PC-9 (cell line): ENCODE data around the gene GFOD2. TPM values are rescaled to one million over a fixed set of nuclear protein-coding genes. Genes with fewer than 3 reads are reported as not detected.

ENCODE experiments used
- BruUV-seq: library from RNA; stranded (reverse); fragments of 400-500 nt; replicated peaks from 2 replicates; lab custom pipeline; 2021; lab: Mats Ljungman, UMichigan
- CTCF ChIA-PET: fragments of 300-600 bp; sonication (Branson Sonifier 250); formaldehyde crosslinking; loops from one replicate; lab custom pipeline; 2022; ENCODE audit warnings: antibody characterized with exemption; lab: Charles Lee
- POLR2A ChIA-PET: fragments of 300-600 bp; sonication (Branson Sonifier 250); formaldehyde crosslinking; loops from one replicate; lab custom pipeline; 2022; ENCODE audit warnings: antibody characterized with exemption; ENCODE audit not compliant: unreplicated experiment; lab: Charles Lee
- DNase-seq, 2 experiments: peaks; one replicate each; pipeline versions ENCODE4 v3.0.0 to v3.0.0-alpha.2; 2015 to 2022; ENCODE audit warnings: mixed read lengths in 1 of 2
- H2AFZ ChIP-seq: fragments of 200-600 bp; sonication (generic); 2 replicates; pipeline ENCODE4 v1.8.1; 2017; ENCODE audit warnings: antibody characterized with exemption
- H3F3A ChIP-seq: fragments of 200-600 bp; sonication (generic); 2 replicates; pipeline ENCODE4 v1.8.1; 2017; ENCODE audit warnings: antibody characterized with exemption, mild to moderate bottlenecking, low read depth; ENCODE audit not compliant: insufficient read depth
- H3K27ac ChIP-seq: fragments of 200-600 bp; sonication (generic); 2 replicates; pipeline ENCODE4 v1.6.1; 2016; ENCODE audit warnings: mixed run types
- H3K27me3 ChIP-seq: fragments of 200-600 bp; sonication (generic); 2 replicates; pipeline ENCODE4 v1.6.1; 2016; ENCODE audit warnings: low read depth, mixed run types; ENCODE audit not compliant: insufficient read depth
- H3K36me3 ChIP-seq: fragments of 200-600 bp; sonication (generic); 2 replicates; pipeline ENCODE4 v1.6.1; 2016; ENCODE audit warnings: low read depth, mixed run types
- H3K4me1 ChIP-seq: fragments of 200-600 bp; sonication (generic); replicated peaks from 2 replicates; pipeline ENCODE4 v1.6.1; 2016; ENCODE audit warnings: mixed run types; ENCODE audit not compliant: insufficient read depth
- H3K4me2 ChIP-seq: fragments of 200-600 bp; sonication (generic); 2 replicates; pipeline ENCODE4 v1.6.1; 2017; ENCODE audit warnings: mixed run types
- H3K4me3 ChIP-seq: fragments of 200-600 bp; sonication (generic); 2 replicates; pipeline ENCODE4 v1.6.1; 2016; ENCODE audit warnings: mixed run types
- H3K79me2 ChIP-seq: fragments of 200-600 bp; sonication (generic); 2 replicates; pipeline ENCODE4 v1.6.1; 2017; ENCODE audit warnings: low read depth, mixed run types
- H3K9me2 ChIP-seq: fragments of 200-600 bp; sonication (generic); 2 replicates; pipeline ENCODE4 v1.8.1; 2017; ENCODE audit warnings: mild to moderate bottlenecking; ENCODE audit not compliant: insufficient read depth
- H3K9me3 ChIP-seq: fragments of 200-600 bp; sonication (generic); 2 replicates; pipeline ENCODE4 v1.8.1; 2016; ENCODE audit warnings: low read depth; ENCODE audit not compliant: insufficient read depth
- H4K20me1 ChIP-seq: fragments of 200-600 bp; sonication (generic); 2 replicates; pipeline ENCODE4 v1.8.1; 2017; ENCODE audit not compliant: insufficient read depth
- CTCF ChIP-seq: fragments of 200-600 bp; sonication (generic); conservative IDR thresholded peaks from 2 replicates; pipeline ENCODE4 v1.6.1; 2017; ENCODE audit warnings: mixed run types, antibody characterized with exemption, mild to moderate bottlenecking, moderate library complexity
- EZH2 ChIP-seq: fragments of 200-600 bp; sonication (generic); IDR thresholded peaks from 2 replicates; pipeline ENCODE4 v1.8.0; 2017; ENCODE audit warnings: antibody characterized with exemption, low read depth
- intact Hi-C: fragments of 100-400 bp; cut with micrococcal nuclease; formaldehyde crosslinking; loops from one replicate; pipeline ENCODE4 v1.10.0; 2022; ENCODE audit not compliant: unreplicated experiment
- total RNA-seq: library from RNA; stranded (reverse); gene quantifications from 2 replicates; pipeline ENCODE4 v1.2.3, GENCODE V29; 2021

GFOD2 gene
- total RNA-seq, 1 experiment from 2014 or later = 17.6 TPM

- no TSS peak for BruUV-seq
Observed at GRCh38 chr16:67740391-67740790, 21.3 kb upstream of the GFOD2 start.

GRCh38 chr16:67736858-67737257 lies 17.7 kb upstream of the GFOD2 start:
- no peaks in the 10 kb centered on the region for H3K9me2 ChIP-seq
- no peak overlapping the region for H3K4me2 ChIP-seq
- no peaks in the 10 kb centered on the region for H3K9me3 ChIP-seq
- intact Hi-C loops = no loop called here
- no peaks in the 10 kb centered on the region for H3F3A ChIP-seq
- no peak overlapping the region for H2AFZ ChIP-seq
- TF ChIP-seq CTCF (no peak), EZH2 (no peak)
- H3K27me3 ChIP-seq = no peaks in the 10 kb centered on the region
- no peaks in the 10 kb centered on the region for H3K4me1 ChIP-seq
- no TSS peak for BruUV-seq
- ChIA-PET CTCF (no interaction called here), POLR2A (no interaction called here)
- H3K4me3 ChIP-seq = no peak overlapping the region
- no peaks in the 10 kb centered on the region for H3K36me3 ChIP-seq
- H3K79me2 ChIP-seq = no peaks in the 10 kb centered on the region
- H4K20me1 ChIP-seq = no peaks in the 10 kb centered on the region; the same call in 1 of the 2 replicates
- no peak for DNase-seq
- no peak overlapping the region for H3K27ac ChIP-seq

More at GRCh38 chr16:67740391-67740790, 21.3 kb upstream of the GFOD2 start:
- no peaks in the 10 kb centered on the region for H3K79me2 ChIP-seq
- intact Hi-C loops = no loop called here
- H3K4me3 ChIP-seq = no peak overlapping the region
- no peak overlapping the region for H3K27ac ChIP-seq
- H3K4me2 ChIP-seq = no peak overlapping the region
- POLR2A ChIA-PET = no interaction called here
- no peaks in the 10 kb centered on the region for H3K27me3 ChIP-seq
- H4K20me1 ChIP-seq = no peaks in the 10 kb centered on the region; the same call in 1 of the 2 replicates
- H3F3A ChIP-seq = no peaks in the 10 kb centered on the region
- no peaks in the 10 kb centered on the region for H3K9me3 ChIP-seq
- H3K36me3 ChIP-seq = no peaks in the 10 kb centered on the region
- H3K9me2 ChIP-seq = no peaks in the 10 kb centered on the region
- no peak for DNase-seq
- no peaks in the 10 kb centered on the region for H3K4me1 ChIP-seq
- H2AFZ ChIP-seq = no peak overlapping the region
- TF ChIP-seq CTCF (no peak), EZH2 (no peak)
- CTCF ChIA-PET = no interaction called here

- CTCF ChIA-PET = no interaction called here
- no peaks in the 10 kb centered on the region for H3K4me1 ChIP-seq
- POLR2A ChIA-PET = no interaction called here
- H2AFZ ChIP-seq = no peak overlapping the region
- intact Hi-C loops = no loop called here
- no peak overlapping the region for H3K27ac ChIP-seq
- H3K4me2 ChIP-seq = no peak overlapping the region
- H3K4me3 ChIP-seq = no peak overlapping the region
- no peaks in the 10 kb centered on the region for H3K27me3 ChIP-seq
- H3K36me3 ChIP-seq = no peaks in the 10 kb centered on the region
- no TSS peak for BruUV-seq
- H3K79me2 ChIP-seq = no peaks in the 10 kb centered on the region
- no peaks in the 10 kb centered on the region for H3K9me3 ChIP-seq
- H4K20me1 ChIP-seq = no peaks in the 10 kb centered on the region; the same call in 1 of the 2 replicates
- no peak for DNase-seq
- TF ChIP-seq CTCF (no peak), EZH2 (no peak)
- H3K9me2 ChIP-seq = no peaks in the 10 kb centered on the region
- no peaks in the 10 kb centered on the region for H3F3A ChIP-seq
Observed at GRCh38 chr16:67734731-67735201, 15.7 kb upstream of the GFOD2 start.
